ENCODE results near the gene TSPOAP1.

The TSPOAP1 gene

GRCh38 chr17:58357312-58358297, 29.0 kb upstream of the TSPOAP1 start:
- Histone ChIP-seq H3F3A (ENCODE audit: insufficient read depth) (peaks cover 9% of the 10 kb centered on the region), H3K9ac (ENCODE audit: low read length) (no peak overlapping the region), H3K9me3 (ENCODE audit: insufficient read depth, low read length) (no peaks in the 10 kb centered on the region), H2AFZ (ENCODE audit: low read depth, low read length, severe bottlenecking) (no peak overlapping the region), H3K27ac (ENCODE audit: low read depth, low read length) (no peak overlapping the region), H4K20me1 (ENCODE audit: low read depth, low read length) (no peaks in the 10 kb centered on the region), H3K79me2 (ENCODE audit: insufficient read depth, low read length) (no peaks in the 10 kb centered on the region), H3K4me3 (ENCODE audit: insufficient read depth, low read length, poor library complexity, severe bottlenecking) (no peak overlapping the region), H3K27me3 (ENCODE audit: low read length) (no peaks in the 10 kb centered on the region), H3K36me3 (ENCODE audit: low read length) (no peaks in the 10 kb centered on the region), H3K9me2 (replicated peaks; ENCODE audit: insufficient read depth, low read length) (no peaks in the 10 kb centered on the region), H3K4me2 (ENCODE audit: low read depth, low read length, poor library complexity, severe bottlenecking) (no peak overlapping the region)
- no peak for TF ChIP-seq CTCF (IDR thresholded peaks at IDR 0.05; ENCODE audit: insufficient read depth, low read length, poor library complexity, severe bottlenecking)
- no peak for TF ChIP-seq EZH2phosphoT487 (conservative IDR thresholded peaks at IDR 0.05; ENCODE audit: low read length)

GRCh38 chr17:58356231-58356630, 27.6 kb upstream of the TSPOAP1 start:
- no peaks in the 10 kb centered on the region for H3K36me3 ChIP-seq (ENCODE audit: low read length)
- no peaks in the 10 kb centered on the region for H3K27me3 ChIP-seq (ENCODE audit: low read length)
- H4K20me1 ChIP-seq (ENCODE audit: low read depth, low read length): no peaks in the 10 kb centered on the region
- H3K27ac ChIP-seq (ENCODE audit: low read depth, low read length): no peak overlapping the region
- H3K4me2 ChIP-seq (ENCODE audit: low read depth, low read length, poor library complexity, severe bottlenecking): no peak overlapping the region
- H3F3A ChIP-seq (ENCODE audit: insufficient read depth): peaks cover 11% of the 10 kb centered on the region
- no peaks in the 10 kb centered on the region for H3K9me2 ChIP-seq (replicated peaks; ENCODE audit: insufficient read depth, low read length)
- H3K79me2 ChIP-seq (ENCODE audit: insufficient read depth, low read length): peaks cover 7% of the 10 kb centered on the region; the same call in 1 of the 2 replicates
- H2AFZ ChIP-seq (ENCODE audit: low read depth, low read length, severe bottlenecking): no peak overlapping the region
- no peak overlapping the region for H3K9ac ChIP-seq (ENCODE audit: low read length)
- H3K9me3 ChIP-seq (ENCODE audit: insufficient read depth, low read length): no peaks in the 10 kb centered on the region
- no peak overlapping the region for H3K4me3 ChIP-seq (ENCODE audit: insufficient read depth, low read length, poor library complexity, severe bottlenecking)
- TF ChIP-seq CTCF (IDR thresholded peaks at IDR 0.05; ENCODE audit: insufficient read depth, low read length, poor library complexity, severe bottlenecking): no peak
- no peak for TF ChIP-seq EZH2phosphoT487 (conservative IDR thresholded peaks at IDR 0.05; ENCODE audit: low read length)

GRCh38 chr17:58354541-58355216, 26.1 kb upstream of the TSPOAP1 start:
- Histone ChIP-seq H3K4me2 (ENCODE audit: low read depth, low read length, poor library complexity, severe bottlenecking) (no peak overlapping the region), H3K9ac (ENCODE audit: low read length) (no peak overlapping the region), H3K9me3 (ENCODE audit: insufficient read depth, low read length) (no peaks in the 10 kb centered on the region), H3K4me3 (ENCODE audit: insufficient read depth, low read length, poor library complexity, severe bottlenecking) (no peak overlapping the region), H2AFZ (ENCODE audit: low read depth, low read length, severe bottlenecking) (no peak overlapping the region), H3K36me3 (ENCODE audit: low read length) (no peaks in the 10 kb centered on the region), H4K20me1 (ENCODE audit: low read depth, low read length) (no peaks in the 10 kb centered on the region), H3F3A (ENCODE audit: insufficient read depth) (peaks cover 11% of the 10 kb centered on the region), H3K27me3 (ENCODE audit: low read length) (no peaks in the 10 kb centered on the region), H3K27ac (ENCODE audit: low read depth, low read length) (no peak overlapping the region), H3K79me2 (ENCODE audit: insufficient read depth, low read length) (peaks cover 12% of the 10 kb centered on the region; the same call in 1 of the 2 replicates), H3K9me2 (replicated peaks; ENCODE audit: insufficient read depth, low read length) (no peaks in the 10 kb centered on the region)
- TF ChIP-seq CTCF (IDR thresholded peaks at IDR 0.05; ENCODE audit: insufficient read depth, low read length, poor library complexity, severe bottlenecking): no peak
- TF ChIP-seq EZH2phosphoT487 (conservative IDR thresholded peaks at IDR 0.05; ENCODE audit: low read length): no peak
